ENCODE measurements around the gene CENPQ.

CENPQ gene

DNA sequence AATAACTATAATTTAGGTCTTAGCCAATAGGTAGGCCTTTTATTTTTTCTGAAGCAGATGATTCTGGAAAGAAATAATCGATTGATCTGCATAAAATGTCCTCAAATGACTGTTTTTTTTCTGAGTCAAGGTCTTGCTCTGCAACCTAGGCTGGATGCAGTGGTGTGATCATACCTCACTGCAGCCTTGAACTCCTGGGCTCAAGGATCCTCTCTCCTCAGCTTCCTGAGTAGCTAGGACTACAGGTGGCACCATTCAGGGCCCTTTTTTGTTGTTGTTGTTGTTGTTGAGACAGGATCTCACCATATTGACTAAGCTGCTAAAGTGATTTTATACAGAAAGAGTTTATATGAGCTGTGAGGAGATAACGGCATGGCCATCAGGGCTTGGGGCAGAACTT, 54.7 kb downstream of the CENPQ start:
- Histone ChIP-seq H3K9ac (no peak overlapping the region), H2AFZ (no peak overlapping the region), H3K4me1 (no peaks in the 10 kb centered on the region), H3K79me2 (no peaks in the 10 kb centered on the region), H3K27me3 (ENCODE audit: control insufficient read depth, insufficient read depth, low read length) (no peaks in the 10 kb centered on the region), H3K9me3 (ENCODE audit: control insufficient read depth, low read length) (no peaks in the 10 kb centered on the region), H3K4me2 (ENCODE audit: low read length) (no peak overlapping the region), H3K27ac (no peak overlapping the region), H3K4me3 (ENCODE audit: low read depth, low read length) (no peak overlapping the region), H3K36me3 (ENCODE audit: control insufficient read depth, insufficient read depth, low read length) (no peaks in the 10 kb centered on the region)
- TF ChIP-seq, protein P1, sequence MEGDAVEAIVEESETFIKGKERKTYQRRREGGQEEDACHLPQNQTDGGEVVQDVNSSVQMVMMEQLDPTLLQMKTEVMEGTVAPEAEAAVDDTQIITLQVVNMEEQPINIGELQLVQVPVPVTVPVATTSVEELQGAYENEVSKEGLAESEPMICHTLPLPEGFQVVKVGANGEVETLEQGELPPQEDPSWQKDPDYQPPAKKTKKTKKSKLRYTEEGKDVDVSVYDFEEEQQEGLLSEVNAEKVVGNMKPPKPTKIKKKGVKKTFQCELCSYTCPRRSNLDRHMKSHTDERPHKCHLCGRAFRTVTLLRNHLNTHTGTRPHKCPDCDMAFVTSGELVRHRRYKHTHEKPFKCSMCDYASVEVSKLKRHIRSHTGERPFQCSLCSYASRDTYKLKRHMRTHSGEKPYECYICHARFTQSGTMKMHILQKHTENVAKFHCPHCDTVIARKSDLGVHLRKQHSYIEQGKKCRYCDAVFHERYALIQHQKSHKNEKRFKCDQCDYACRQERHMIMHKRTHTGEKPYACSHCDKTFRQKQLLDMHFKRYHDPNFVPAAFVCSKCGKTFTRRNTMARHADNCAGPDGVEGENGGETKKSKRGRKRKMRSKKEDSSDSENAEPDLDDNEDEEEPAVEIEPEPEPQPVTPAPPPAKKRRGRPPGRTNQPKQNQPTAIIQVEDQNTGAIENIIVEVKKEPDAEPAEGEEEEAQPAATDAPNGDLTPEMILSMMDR (IDR thresholded peaks at IDR 0.05): no peak

DNA sequence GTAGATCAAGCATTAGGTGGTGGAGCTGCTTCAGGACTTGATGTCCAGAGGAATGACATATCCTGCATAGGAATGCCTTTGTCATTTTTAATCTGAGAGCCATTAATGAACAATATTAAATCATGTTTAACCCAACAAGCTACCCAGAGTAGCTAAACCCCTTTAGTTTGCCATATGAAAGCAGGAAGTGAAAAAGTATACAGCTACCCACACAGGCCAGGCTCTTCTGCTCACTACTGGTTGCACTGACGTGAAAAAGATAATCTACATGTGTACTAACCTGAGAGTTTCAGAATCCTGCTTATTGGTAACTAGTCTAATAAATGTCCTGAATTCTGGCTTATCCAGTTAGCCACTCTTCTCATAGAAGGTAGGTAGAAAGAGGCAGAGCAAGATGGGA, 56.5 kb downstream of the CENPQ start:
- Histone ChIP-seq H3K9me3 (ENCODE audit: control insufficient read depth, low read length) (no peaks in the 10 kb centered on the region), H3K4me3 (ENCODE audit: low read depth, low read length) (no peak overlapping the region), H3K4me1 (no peaks in the 10 kb centered on the region), H3K4me2 (ENCODE audit: low read length) (no peak overlapping the region), H3K9ac (no peak overlapping the region), H3K79me2 (no peaks in the 10 kb centered on the region), H3K36me3 (ENCODE audit: control insufficient read depth, insufficient read depth, low read length) (no peaks in the 10 kb centered on the region), H3K27me3 (ENCODE audit: control insufficient read depth, insufficient read depth, low read length) (no peaks in the 10 kb centered on the region), H3K27ac (no peak overlapping the region), H2AFZ (no peak overlapping the region)
- TF ChIP-seq, protein P1 (IDR thresholded peaks at IDR 0.05): no peak

DNA sequence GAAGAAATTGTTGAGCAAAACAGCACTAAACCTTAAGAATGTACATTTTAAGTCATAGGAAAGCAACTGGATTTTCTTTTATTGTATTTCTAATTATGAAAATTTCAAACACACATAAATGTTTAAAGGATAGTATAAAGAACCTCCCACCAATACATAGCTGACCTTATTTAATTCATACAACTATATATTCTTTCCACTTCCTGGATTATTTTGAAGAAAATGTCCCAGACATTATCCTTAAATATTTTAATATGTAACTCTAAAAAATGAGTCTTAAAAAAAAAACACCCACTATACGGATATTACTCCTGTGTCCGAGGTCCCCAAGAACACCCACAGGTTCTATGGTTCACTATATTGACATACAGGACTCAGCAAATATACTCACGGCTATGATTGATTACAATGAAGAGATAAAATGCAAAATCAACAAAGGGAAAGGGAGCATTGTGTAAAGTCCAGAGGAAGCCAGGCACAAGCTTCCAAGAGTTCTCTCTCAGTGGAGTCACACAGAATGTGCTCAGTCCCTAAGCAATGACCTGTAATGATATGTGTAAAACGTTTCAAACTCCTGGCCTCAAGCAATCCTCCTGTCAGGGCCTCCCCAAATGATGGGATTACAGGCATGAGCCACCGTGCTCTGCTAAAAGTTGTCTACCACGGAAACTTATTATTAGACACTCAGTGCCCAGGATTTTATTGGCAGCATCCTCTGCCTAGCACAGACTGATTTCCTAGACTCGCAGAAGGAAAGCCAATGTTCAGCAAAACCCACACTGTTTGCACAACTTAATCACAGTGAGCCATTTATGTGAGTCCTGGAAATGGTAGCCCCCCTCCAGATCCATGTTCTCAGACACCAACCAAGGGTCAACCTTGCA, 59.8 kb downstream of the CENPQ start:
- H3K9ac ChIP-seq: no peak overlapping the region
- H3K9me3 ChIP-seq (ENCODE audit: control insufficient read depth, low read length): no peaks in the 10 kb centered on the region
- no peak overlapping the region for H2AFZ ChIP-seq
- no peaks in the 10 kb centered on the region for H3K27me3 ChIP-seq (ENCODE audit: control insufficient read depth, insufficient read depth, low read length)
- no peaks in the 10 kb centered on the region for H3K36me3 ChIP-seq (ENCODE audit: control insufficient read depth, insufficient read depth, low read length)
- H3K27ac ChIP-seq: no peak overlapping the region
- H3K4me2 ChIP-seq (ENCODE audit: low read length): no peak overlapping the region
- H3K4me3 ChIP-seq (ENCODE audit: low read depth, low read length): no peak overlapping the region
- no peaks in the 10 kb centered on the region for H3K4me1 ChIP-seq
- TF ChIP-seq, protein P1 (IDR thresholded peaks at IDR 0.05): no peak
- no peaks in the 10 kb centered on the region for H3K79me2 ChIP-seq

DNA sequence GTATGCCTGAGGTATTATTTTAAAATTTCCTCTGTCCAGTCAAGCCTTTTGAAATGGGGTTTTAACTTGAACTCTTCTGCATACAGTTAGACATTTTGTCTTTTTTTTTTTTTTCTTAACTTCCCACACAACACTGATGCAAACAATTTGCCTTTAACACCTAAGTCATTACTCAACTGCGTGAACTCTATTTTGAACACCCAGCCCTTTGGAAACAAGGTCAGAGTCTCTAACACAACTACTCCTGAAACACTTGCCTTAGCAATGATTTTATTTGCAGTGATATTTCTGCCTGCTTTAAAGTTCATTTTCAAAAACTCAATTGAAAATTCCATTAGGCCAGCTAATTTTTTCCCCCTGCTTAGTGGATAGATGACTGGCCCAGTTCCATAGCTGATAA, 60.7 kb downstream of the CENPQ start:
- Histone ChIP-seq H3K9ac (no peak overlapping the region), H3K36me3 (ENCODE audit: control insufficient read depth, insufficient read depth, low read length) (no peaks in the 10 kb centered on the region), H3K9me3 (ENCODE audit: control insufficient read depth, low read length) (no peaks in the 10 kb centered on the region), H3K79me2 (no peaks in the 10 kb centered on the region), H3K27ac (no peak overlapping the region), H3K4me3 (ENCODE audit: low read depth, low read length) (no peak overlapping the region), H3K4me1 (no peaks in the 10 kb centered on the region), H2AFZ (no peak overlapping the region), H3K27me3 (ENCODE audit: control insufficient read depth, insufficient read depth, low read length) (no peaks in the 10 kb centered on the region), H3K4me2 (ENCODE audit: low read length) (no peak overlapping the region)
- TF ChIP-seq, protein P1 (IDR thresholded peaks at IDR 0.05): no peak

DNA sequence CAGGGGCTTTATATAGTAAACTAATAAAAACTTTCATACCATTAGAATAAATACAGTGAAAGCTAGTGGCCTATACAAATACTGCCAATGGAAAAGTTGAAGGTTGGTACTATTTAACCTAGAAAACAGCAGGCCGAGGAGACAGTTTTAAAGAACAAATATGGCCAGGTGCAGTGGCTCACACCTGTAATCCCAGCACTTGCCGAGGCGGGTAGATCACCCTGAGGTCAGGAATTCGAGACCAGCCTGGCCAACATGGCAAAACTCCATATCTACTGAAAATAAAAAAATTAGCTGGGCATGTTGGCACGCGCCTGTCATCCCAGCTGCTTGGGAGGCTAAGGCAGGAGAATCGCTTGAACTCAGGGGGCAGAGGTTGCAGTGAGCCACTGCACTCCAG, 61.4 kb downstream of the CENPQ start:
- H3K9me3 ChIP-seq (ENCODE audit: control insufficient read depth, low read length): no peaks in the 10 kb centered on the region
- no peaks in the 10 kb centered on the region for H3K27me3 ChIP-seq (ENCODE audit: control insufficient read depth, insufficient read depth, low read length)
- H3K36me3 ChIP-seq (ENCODE audit: control insufficient read depth, insufficient read depth, low read length): no peaks in the 10 kb centered on the region
- H3K27ac ChIP-seq: no peak overlapping the region
- H3K4me1 ChIP-seq: no peaks in the 10 kb centered on the region
- TF ChIP-seq, protein P1 (IDR thresholded peaks at IDR 0.05): no peak
- no peak overlapping the region for H2AFZ ChIP-seq
- H3K79me2 ChIP-seq: no peaks in the 10 kb centered on the region
- no peak overlapping the region for H3K4me3 ChIP-seq (ENCODE audit: low read depth, low read length)
- no peak overlapping the region for H3K4me2 ChIP-seq (ENCODE audit: low read length)
- H3K9ac ChIP-seq: no peak overlapping the region

Data from parathyroid adenoma (tissue), 2 donors.